ENCODE results near the gene ARL2. TPM values are rescaled to one million over a fixed set of nuclear protein-coding genes. Genes with fewer than 3 reads are reported as not detected.

The ARL2 gene
- total RNA-seq, 1 experiment from 2014 or later = 140 TPM

GRCh38 chr11:65040520-65040846 lies 26.5 kb downstream of the ARL2 start:
- DNase-seq (ENCODE audit: low read depth) = no peak
- in situ Hi-C loops (cut with HindIII; ENCODE audit: low pct_unique_long_range_greater_than_20kb, low sequenced_read_pairs) = no loop called here

GRCh38 chr11:65040847-65041622 lies 27.1 kb downstream of the ARL2 start, which contains the start of gene SAC3D1:
SAC3D1 (plus strand) TSS chr11:65041210; CDS start chr11:65041293, 83 bp downstream.
- in situ Hi-C loops (cut with HindIII; ENCODE audit: low pct_unique_long_range_greater_than_20kb, low sequenced_read_pairs) = no loop called here
- DNase-seq (ENCODE audit: low read depth) = peak; percentile 94

- no peak for DNase-seq (ENCODE audit: low read depth)
- in situ Hi-C loops (cut with HindIII; ENCODE audit: low pct_unique_long_range_greater_than_20kb, low sequenced_read_pairs) = no loop called here
Measured at GRCh38 chr11:65042891-65043290, 28.9 kb downstream of the ARL2 start.

GRCh38 chr11:65043881-65044501 lies 30.0 kb downstream of the ARL2 start:
- DNase-seq (ENCODE audit: low read depth) = no peak
- in situ Hi-C loops (cut with HindIII; ENCODE audit: low pct_unique_long_range_greater_than_20kb, low sequenced_read_pairs) = no loop called here

- in situ Hi-C loops (cut with HindIII; ENCODE audit: low pct_unique_long_range_greater_than_20kb, low sequenced_read_pairs) = no loop called here
- no peak for DNase-seq (ENCODE audit: low read depth)
Measured at GRCh38 chr11:65045061-65045460, 31.1 kb downstream of the ARL2 start.

GRCh38 chr11:65045728-65046127 lies 31.8 kb downstream of the ARL2 start:
- in situ Hi-C loops (cut with HindIII; ENCODE audit: low pct_unique_long_range_greater_than_20kb, low sequenced_read_pairs) = no loop called here
- DNase-seq (ENCODE audit: low read depth) = no peak

- DNase-seq (ENCODE audit: low read depth) = no peak
- in situ Hi-C loops (cut with HindIII; ENCODE audit: low pct_unique_long_range_greater_than_20kb, low sequenced_read_pairs) = no loop called here
Measured at GRCh38 chr11:65047581-65048422, 33.8 kb downstream of the ARL2 start.

GRCh38 chr11:65051398-65051858 lies 37.5 kb downstream of the ARL2 start:
- in situ Hi-C loops (cut with HindIII; ENCODE audit: low pct_unique_long_range_greater_than_20kb, low sequenced_read_pairs) = no loop called here

GRCh38 chr11:65053827-65054508 lies 40.0 kb downstream of the ARL2 start:
- DNase-seq (ENCODE audit: low read depth) = no peak
- in situ Hi-C loops (cut with HindIII; ENCODE audit: low pct_unique_long_range_greater_than_20kb, low sequenced_read_pairs) = no loop called here

More at GRCh38 chr11:65051398-65051858, 37.5 kb downstream of the ARL2 start:
- no peak for DNase-seq (ENCODE audit: low read depth)

GRCh38 chr11:65055538-65055937 lies 41.6 kb downstream of the ARL2 start:
- in situ Hi-C loops (cut with HindIII; ENCODE audit: low pct_unique_long_range_greater_than_20kb, low sequenced_read_pairs) = no loop called here
- DNase-seq (ENCODE audit: low read depth) = no peak

- in situ Hi-C loops (cut with HindIII; ENCODE audit: low pct_unique_long_range_greater_than_20kb, low sequenced_read_pairs) = no loop called here
- DNase-seq (ENCODE audit: low read depth) = no peak
Measured at GRCh38 chr11:65056999-65057398, 43.0 kb downstream of the ARL2 start.

GRCh38 chr11:65057526-65057925 lies 43.6 kb downstream of the ARL2 start:
- DNase-seq (ENCODE audit: low read depth) = no peak
- in situ Hi-C loops (cut with HindIII; ENCODE audit: low pct_unique_long_range_greater_than_20kb, low sequenced_read_pairs) = no loop called here

- no peak for DNase-seq (ENCODE audit: low read depth)
- in situ Hi-C loops (cut with HindIII; ENCODE audit: low pct_unique_long_range_greater_than_20kb, low sequenced_read_pairs) = no loop called here
Measured at GRCh38 chr11:65058012-65058411, 44.1 kb downstream of the ARL2 start.

- no peak for DNase-seq (ENCODE audit: low read depth)
- in situ Hi-C loops (cut with HindIII; ENCODE audit: low pct_unique_long_range_greater_than_20kb, low sequenced_read_pairs) = no loop called here
Measured at GRCh38 chr11:65058419-65059054, 44.6 kb downstream of the ARL2 start, which contains the start of gene NAALADL1. NAALADL1 (minus strand) TSS chr11:65058553; CDS start chr11:65058521, 32 bp downstream.

GRCh38 chr11:65059523-65059922 lies 45.6 kb downstream of the ARL2 start:
- in situ Hi-C loops (cut with HindIII; ENCODE audit: low pct_unique_long_range_greater_than_20kb, low sequenced_read_pairs) = no loop called here
- no peak for DNase-seq (ENCODE audit: low read depth)

GRCh38 chr11:65059959-65060824 lies 46.2 kb downstream of the ARL2 start:
- in situ Hi-C loops (cut with HindIII; ENCODE audit: low pct_unique_long_range_greater_than_20kb, low sequenced_read_pairs) = no loop called here

GRCh38 chr11:65060913-65061408 lies 47.0 kb downstream of the ARL2 start:
- no peak for DNase-seq (ENCODE audit: low read depth)
- in situ Hi-C loops (cut with HindIII; ENCODE audit: low pct_unique_long_range_greater_than_20kb, low sequenced_read_pairs) = no loop called here

More at GRCh38 chr11:65059959-65060824, 46.2 kb downstream of the ARL2 start:
- no peak for DNase-seq (ENCODE audit: low read depth)
